Activated CD4-positive, CD25-positive, alpha-beta regulatory T cell treated with anti-CD3 and anti-CD28 coated beads, Interleukin-2, amount 50 U/mL, for 24 hours (primary cell): ENCODE data around the gene USP9Y.
A peak's percentile ranks its signal among the peaks of the same experiment; 100 is the strongest.
"Not testable (repeated sequence)": the region's sequence is repeated elsewhere in the genome, so short reads cannot be mapped to it uniquely, and the experiment has no call there.

ENCODE experiments used
- ATAC-seq, 2 donors: fragments of 150-1000 bp; cut with Tn5 transposase; one replicate each; pipeline ENCODE4 v1.10.0; 2021; ENCODE audit warnings: mild to moderate bottlenecking in 1 of 2, moderate library complexity in 1 of 2

USP9Y gene, protein sequence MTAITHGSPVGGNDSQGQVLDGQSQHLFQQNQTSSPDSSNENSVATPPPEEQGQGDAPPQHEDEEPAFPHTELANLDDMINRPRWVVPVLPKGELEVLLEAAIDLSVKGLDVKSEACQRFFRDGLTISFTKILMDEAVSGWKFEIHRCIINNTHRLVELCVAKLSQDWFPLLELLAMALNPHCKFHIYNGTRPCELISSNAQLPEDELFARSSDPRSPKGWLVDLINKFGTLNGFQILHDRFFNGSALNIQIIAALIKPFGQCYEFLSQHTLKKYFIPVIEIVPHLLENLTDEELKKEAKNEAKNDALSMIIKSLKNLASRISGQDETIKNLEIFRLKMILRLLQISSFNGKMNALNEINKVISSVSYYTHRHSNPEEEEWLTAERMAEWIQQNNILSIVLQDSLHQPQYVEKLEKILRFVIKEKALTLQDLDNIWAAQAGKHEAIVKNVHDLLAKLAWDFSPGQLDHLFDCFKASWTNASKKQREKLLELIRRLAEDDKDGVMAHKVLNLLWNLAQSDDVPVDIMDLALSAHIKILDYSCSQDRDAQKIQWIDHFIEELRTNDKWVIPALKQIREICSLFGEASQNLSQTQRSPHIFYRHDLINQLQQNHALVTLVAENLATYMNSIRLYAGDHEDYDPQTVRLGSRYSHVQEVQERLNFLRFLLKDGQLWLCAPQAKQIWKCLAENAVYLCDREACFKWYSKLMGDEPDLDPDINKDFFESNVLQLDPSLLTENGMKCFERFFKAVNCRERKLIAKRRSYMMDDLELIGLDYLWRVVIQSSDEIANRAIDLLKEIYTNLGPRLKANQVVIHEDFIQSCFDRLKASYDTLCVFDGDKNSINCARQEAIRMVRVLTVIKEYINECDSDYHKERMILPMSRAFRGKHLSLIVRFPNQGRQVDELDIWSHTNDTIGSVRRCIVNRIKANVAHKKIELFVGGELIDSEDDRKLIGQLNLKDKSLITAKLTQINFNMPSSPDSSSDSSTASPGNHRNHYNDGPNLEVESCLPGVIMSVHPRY (N-terminal part only)

DNA sequence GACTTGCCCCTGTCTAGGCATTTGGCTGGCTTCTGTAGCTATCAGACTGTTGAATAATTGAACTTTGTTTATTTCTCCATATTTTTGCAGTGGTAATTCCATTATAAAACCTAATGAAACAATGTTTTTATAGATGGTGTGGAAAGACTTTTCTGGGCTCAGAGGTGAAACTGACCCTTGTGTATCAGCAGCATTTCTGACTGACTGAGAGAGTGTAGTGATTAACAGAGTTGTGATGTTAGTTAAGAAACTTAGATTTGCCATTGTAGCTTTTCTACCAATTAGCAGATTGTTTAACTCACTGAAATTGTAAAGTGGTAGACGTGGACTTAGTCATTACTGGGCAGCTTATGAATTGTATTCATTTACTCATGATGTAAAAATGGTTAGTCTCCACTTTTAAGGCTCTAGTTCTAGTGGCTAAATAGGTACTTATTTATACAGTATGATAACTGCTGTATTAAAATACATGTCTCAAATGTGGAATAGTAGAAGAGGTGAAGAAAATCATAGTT lies at the start of gene USP9Y:
Gene USP9Y, plus strand, starts transcription at position 51 of the 515 bp plus-strand sequence. CDS start 8,217 bp downstream, outside the sequence.
- ATAC-seq: no peak

DNA sequence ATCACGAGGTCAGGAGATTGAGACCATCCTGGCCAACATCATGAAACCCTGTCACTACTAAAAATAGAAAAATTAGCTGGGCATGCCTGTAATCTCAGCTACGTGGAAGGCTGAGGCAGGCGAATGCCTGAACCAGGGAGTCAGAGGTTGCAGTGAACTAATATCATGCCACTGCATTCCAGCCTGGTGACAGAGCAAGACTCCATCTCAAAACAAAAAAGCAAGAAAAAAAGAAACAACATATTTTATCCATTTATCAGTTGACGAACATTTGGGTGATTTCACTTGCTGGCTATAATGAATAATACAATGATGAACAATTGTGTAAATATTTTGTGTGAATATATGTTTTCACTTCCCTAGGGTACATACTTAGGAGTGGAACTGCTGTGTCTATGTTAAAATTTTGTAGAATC lies 49.4 kb upstream of the USP9Y start:
- no peak for ATAC-seq

DNA sequence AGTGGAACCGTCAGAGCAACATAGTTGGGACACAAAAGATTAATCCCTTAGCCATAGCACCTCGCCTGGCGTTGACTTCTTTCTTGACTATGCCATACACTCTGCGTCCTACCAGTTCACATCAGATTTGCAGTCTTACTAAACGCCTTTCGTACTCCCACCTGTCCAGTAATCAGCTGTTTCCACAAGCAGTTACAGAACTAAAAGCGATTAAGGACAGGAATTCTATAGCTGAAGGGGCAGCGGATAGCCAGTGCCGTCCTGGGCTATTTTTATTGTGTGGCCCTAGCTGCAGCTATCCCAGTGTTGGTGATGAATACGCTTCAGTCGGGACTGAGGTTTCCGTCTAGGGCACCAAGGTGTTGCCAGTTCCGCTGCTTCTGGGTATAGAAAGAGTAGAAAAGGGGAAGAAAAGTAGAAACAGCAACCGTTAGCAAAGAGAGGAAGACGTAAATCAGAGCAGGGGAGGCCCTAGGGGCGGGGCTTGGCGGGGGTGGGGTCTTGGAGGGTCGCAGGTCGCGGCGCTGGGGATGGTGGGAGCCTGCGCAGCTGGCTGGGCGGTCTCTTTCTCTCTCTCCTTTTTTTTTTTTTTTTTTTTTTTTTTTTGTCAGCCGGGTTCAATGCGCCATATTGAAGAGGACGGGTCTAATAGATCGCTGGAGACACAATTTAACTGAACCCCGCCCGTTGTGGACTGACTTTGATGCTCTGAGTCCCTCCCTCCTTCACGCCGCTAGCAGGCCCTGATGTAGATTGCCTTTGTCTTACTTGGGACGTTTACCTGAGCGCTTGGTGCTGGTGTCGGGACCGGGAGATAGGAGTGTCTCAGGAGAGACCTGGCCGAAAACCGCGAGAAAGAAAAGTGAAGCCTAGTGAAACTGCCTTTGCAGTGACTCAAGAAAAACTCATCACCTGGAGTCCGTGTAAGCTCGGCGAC lies 39.0 kb upstream of the USP9Y start:
- peak; percentile 61 to 77 for ATAC-seq

DNA sequence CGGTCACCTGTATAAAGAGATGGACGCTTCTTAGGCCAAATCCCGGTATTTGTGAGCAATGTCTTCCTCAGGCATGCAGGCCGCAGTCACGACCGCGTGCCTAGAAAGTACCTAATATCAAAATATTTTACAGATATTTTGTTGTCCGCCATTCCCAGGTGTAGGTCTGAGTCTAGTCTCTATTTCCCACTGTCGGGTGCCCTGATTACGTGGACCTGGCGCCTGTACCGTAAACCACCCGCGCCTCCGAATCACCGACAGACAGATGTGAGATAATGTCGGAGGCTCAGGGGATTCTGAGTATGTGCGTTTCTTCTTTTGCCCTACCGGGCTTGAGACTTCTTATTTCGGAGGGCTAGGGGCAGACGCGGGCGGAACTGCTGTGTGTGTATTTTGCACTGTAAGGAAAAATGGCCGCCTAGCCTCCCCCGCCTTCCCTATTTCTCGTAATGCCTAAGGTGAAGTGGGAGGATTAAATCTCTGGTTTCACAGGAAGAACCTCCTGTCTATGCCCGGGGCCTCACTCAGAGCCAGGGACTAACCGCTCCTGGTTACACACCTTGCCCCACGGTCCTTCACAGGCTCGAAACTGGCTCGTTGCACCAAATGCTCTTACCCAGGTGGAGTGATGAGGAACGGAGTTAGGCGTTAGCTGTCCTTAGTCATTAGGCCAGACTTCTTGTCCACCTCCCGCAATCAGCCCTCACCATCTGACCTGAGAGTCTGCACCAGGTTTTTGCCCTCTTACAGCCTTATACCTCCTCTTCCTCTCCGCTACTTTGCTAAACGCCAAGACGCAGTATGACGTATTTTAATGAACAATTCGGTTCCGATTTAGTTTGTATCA lies 38.1 kb upstream of the USP9Y start:
- peak; percentile 44 to 59 for ATAC-seq

DNA sequence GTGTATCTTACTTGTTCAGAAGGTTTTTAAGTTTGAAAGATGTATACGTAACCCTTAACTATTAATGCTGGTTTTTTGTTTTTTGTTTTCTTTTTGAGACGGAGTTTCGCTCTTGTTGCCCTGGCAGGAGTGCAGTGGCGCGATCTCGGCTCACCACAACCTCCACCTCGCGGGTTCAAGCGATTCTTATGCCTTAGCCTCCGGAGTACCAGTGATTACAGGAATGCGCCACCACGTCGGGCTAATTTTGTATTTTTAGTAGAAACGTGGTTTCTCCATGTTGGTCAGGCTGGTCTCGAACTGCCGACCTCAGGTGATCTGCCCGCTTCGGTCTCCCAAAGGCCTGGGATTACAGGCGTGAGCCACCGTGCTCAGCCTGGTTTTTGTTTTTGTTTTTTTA lies 37.2 kb upstream of the USP9Y start:
- ATAC-seq: not testable (repeated sequence)

DNA sequence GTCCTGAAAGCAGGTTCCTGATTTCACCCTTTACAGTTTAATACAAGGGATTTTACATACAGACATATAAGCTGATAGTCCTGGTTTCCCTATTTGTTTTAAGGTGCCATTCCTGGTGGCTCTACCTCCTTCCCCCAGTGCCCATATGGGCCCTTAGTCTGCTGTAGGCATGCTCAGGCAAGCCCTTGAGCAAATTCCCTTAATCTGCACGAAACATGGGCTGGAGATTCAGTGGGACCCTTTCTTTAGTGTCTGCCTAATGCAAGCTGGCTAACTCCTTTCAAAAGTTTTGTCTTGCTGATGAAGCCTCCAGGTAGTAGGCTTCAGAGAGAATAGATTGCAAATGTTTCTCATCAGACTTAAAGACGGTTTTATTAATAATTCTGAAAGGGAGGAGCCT lies 22.9 kb upstream of the USP9Y start:
- no peak for ATAC-seq

DNA sequence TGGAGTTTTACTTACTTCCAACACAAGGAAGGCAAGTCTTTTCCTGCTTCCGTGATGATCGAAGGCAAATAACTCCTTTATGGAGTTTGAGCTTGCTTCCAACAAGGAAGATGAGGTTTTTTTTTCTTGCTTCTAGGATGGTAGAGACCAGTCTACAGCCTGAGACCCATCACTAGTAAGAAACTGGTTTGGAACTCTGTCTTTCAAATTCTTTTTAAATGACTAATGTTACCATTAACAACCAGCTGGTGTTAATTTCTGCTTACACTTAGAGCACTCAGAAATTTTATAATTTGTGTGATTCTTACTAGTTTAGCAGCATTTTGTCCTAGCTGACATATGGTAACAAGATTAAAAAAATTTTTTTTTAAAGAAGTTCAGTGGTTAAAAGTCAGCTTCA lies 19.5 kb upstream of the USP9Y start:
- no peak for ATAC-seq

DNA sequence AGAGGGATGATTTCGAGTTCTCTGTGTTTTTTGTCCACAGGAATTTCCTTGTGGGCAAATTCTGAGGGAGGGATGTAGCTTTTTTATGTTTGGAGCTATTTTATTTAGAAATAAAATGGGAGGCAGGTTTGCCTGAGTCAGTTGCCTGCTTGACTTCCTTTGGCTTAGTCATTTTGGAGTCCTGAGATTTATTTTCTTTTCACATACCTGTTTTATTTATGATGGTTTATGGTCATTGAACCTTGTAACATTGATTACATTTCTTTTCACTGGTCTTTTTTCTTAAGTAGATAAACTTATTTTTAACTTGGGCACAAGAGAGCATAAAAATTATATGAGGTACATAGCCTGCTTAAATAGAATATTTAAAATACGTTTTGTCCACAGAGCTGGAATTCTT lies 12.7 kb upstream of the USP9Y start:
- ATAC-seq: no peak

DNA sequence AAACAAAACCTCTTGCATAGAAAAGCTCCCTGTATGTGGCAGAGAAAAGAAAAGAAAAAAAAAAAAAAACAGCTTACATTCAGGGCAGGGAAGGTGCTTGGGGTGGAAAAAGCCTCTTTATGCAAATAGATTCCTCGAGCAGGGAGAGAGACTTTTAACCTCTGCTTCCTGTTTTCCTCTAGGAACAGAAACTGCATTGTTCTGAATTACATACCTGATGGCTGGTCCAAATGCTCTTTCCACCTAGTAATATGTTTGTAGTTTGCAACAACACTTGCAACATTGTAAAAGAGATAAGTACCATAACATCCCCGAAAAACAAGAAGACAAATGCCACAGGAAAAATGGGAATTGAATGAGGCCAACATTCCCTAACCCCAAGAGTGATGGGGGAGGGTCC lies 944 bp upstream of the USP9Y start:
- no peak for ATAC-seq

DNA sequence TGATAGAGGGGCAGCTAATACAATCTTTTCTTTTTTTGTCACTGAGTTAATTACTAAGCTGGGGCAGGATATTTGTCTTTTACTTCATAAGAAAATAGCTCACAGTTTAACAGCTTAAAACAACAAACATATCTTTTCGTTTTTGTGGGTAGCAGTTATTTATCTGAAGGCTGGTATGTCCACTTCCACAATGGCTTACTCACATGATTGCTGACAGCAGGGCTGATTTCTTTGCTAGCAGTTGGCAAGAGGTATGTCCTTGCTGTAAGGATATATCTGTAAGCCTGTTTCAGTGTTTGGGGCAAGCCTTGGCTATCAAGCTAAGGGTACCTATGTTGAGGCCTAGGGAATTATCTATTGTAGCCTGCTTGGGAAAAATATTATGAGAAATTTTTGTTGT lies 1.1 kb downstream of the USP9Y start:
- no peak for ATAC-seq

DNA sequence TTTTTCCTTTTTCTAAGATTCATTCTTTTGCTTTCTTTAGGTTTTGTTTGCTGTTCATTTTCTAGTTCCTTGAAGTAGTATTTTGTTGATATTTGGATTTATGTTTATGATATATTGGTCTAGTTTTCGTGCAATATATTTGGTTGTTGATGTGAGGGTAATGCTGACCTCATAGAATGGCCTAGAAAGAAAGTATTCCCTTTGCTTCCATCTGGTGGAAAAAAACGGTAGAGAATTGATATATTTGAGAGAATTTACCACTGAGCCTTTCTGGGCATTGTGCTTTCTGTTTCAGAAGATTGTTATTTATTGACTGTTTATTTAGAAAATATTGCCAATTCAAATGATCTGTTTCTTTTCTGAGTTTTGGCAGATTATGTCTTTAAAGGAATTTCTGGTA lies 9.4 kb downstream of the USP9Y start:
- no peak for ATAC-seq

DNA sequence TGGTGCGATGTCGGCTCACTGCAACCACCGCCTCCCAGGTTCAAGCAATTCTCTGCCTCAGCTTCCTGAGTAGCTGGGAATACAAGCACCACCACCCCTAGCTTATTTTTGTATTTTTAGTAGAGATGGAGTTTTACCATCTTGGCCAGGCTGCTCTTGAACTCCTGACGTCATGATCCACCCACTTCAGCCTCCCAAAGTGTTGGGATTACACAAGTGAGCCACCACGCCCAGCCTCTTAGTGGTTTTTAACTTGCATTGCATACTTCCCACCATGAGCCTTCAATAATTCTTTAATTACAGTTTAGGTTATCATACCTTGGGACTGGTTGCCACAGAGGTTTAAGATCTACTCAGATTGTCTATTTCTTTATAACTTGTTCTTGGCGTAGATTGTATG lies 14.3 kb downstream of the USP9Y start:
- ATAC-seq: no peak

DNA sequence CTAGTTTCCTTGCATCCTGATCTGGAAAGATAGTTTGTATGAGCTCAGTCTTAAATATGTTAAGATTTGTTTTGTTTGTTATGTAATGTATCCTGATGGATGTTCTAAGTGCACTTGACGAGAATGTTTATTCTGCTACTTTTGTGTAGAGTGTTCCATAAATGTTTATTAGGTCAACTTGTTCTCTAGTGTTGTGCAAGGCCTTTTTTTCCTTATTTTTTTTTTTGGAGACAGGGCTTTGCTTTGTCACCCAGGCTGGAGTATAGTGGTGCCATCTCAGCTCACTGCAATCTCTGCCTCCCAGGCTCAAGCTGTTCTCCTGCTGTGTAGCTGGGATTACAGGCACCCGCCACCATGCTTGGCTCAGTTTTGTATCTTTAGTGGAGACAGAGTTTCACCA lies 28.7 kb downstream of the USP9Y start:
- no peak for ATAC-seq

DNA sequence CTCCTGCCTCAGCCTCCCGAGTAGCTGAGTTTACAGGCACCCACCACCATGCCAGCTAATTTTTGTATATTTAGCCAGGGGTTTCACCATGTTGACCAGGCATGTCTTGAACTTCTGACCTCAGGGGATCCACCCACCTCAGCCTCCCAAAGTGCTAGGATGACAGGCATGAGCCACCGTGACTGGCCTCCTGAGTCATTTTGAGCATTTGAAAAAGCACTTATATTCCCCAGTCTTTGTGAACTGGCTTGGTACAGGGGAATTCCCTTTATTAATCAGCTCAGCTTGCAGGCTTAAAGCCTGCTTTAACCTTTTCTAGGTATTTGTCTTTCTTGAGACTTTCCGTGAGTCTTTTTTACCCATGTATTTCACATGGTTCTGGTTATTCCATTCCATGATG lies 32.6 kb downstream of the USP9Y start:
- peak; percentile 99 for ATAC-seq

DNA sequence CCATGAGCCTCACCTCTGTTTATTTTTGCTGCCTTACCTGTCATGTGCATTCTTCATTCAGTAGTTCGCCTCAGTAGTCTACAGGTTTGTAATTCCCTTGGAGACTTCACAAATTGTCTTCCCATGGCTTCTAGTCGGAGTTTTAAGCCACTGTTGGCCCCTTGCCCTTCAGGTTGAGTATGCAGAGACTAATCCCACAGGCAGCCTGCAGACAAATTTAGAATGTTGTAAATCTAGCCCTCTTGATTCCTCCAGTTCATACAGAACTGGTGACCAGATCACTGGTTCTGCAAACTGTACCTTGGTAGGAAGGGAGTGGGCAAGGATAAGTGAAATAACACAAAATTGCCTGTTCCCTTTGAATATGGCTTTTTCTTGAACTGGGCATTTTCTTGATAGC lies 33.0 kb downstream of the USP9Y start:
- no peak for ATAC-seq

DNA sequence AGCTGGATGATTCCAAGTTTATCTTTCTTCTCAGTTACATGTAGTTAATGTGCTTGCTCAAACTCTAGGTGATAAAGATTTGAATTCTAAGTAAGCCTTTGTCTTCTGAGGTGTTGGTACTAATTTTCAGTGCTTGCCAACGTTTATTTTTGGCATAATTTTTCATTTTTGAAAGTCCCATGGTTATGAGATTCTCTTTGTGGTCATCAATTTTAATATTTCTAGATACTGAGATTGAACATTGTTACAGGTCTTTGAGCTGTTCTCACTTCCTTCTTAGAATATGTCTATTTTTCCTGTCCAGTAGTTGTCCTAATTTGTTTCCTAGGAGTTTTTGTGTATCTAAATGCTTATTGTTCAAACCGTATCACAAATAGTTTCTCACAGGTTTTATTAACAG lies 40.4 kb downstream of the USP9Y start:
- ATAC-seq: no peak

DNA sequence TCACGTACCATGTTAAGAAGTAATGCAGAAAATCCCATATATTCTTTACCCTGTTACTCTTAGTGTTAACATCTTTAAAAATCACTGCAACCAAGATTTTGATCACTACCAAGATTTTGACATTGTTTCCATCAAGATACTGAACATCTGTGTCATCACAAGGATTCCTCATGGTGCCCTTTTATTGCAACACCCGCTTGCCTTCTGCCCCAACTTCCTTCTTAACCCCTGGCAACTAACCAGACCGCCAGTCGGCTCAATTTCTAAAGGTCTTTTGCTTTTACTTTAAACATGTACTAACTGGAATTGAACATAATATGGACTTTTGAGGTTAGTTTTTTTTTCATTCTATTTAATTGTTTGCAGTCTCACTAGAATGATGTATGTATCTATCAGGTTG lies 41.7 kb downstream of the USP9Y start:
- no peak for ATAC-seq

DNA sequence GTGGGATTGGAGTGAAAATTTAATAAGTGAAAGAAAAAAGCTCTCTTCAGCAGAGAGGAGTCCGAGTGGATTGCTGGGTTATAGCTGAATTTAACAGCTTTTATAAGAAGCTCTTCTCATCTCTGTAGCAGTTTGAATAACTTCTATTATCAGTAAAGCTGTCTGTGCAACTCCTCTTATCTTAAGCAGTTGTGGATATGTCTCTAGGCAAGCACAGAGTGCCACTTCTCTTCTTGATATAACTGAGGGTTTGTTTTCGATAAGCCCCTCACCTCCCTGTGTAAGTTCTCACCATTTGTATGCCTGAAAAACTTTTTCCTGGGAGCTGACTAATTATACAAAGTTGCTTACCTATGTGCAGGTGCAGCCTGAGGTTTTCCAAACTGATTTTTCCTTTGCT lies 43.1 kb downstream of the USP9Y start:
- no peak for ATAC-seq

DNA sequence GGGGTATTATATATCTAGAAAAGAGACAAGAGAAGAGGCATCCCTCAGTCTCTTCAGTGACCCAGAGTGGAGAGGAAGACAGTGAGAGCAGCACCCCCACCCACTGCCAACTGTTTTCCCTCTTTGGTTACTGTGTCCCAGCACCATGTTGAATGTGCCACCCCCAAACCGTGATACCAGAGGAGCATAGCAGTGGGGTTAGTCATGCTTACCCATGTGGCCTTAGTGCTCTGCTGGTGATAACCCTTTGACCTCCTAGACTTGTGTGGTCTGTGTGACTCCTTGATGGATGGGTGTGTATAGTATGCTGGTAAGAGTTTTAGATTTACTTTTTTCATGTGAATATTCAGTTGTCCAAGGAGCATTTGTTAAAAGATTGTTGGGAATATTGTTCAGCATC lies 48.3 kb downstream of the USP9Y start:
- ATAC-seq: no peak

DNA sequence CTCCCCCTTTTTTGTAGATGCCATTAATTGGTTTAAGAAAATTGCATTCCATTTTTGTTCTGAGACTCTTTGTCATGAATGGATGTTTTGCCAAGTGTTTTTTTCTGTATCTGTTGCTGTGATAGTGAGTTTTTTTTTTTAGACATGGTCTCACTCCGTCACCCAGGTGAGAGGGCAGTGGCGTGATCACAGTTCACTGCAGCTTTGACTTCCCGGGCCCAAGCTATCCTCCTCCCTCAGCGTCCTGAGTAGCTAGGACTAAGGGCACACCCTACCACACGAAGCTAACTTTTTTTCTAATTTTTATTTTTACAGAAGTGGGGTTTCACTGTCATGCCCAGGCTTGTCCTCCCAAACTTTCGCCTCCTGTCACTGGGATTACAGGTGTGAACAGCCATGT lies 51.8 kb downstream of the USP9Y start:
- no peak for ATAC-seq

DNA sequence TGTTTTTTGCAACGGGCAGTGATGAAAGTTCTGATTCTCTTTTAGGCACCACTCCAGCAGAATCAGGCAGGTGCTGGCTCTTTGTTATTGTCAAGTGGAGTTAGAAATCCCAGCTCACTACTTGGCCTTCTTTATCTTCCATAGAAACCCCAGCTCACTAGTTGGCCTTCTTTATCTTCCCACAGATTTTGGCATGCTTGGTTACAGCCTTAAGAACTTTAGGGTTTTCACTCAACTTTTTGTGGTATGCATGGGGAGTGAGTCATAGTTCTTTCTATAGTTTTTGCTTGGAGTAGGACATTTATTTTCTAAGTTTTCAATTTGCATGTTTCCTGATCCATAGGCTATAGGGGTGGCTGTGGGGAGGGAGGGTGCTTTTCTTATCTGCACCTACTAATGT lies 55.0 kb downstream of the USP9Y start:
- no peak for ATAC-seq
